ENCODE data around the gene EVI2A.

DNA sequence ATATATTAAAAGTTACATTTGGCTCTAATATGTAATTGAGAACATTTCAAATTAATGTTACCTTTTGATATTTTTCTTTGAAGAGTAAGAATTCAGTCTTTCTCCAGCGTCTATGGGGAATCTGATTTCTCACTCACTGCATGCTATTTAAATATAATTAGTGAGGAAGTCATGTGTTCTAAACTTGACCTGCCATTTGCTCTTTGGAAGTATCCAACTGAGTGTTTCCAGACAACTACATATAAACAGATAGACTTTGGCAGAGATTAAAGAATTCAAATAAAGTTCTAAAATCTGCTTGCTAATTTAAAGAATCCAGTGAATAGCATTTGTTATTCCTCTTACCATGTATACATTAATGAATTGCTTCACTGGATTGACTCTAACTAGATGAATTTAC is 47.9 kb downstream of the EVI2A start:
- TF ChIP-seq ZXDB (tag by site-specific recombination; IDR thresholded peaks at IDR 0.05) = no peak
- no peak for TF ChIP-seq ZNF341 (tag by site-specific recombination; IDR thresholded peaks at IDR 0.05; ENCODE audit: low read depth)
- no peak for TF ChIP-seq ZNF24 (tag by site-specific recombination; IDR thresholded peaks at IDR 0.05)
- TF ChIP-seq ZNF350 (tag by site-specific recombination; IDR thresholded peaks at IDR 0.05) = no peak
- no peak for TF ChIP-seq ZBTB17 (tag by site-specific recombination; IDR thresholded peaks at IDR 0.05)
- TF ChIP-seq ZNF510 (tag by site-specific recombination; IDR thresholded peaks at IDR 0.05; ENCODE audit: insufficient replicate concordance) = no peak
- TF ChIP-seq ZNF239 (tag by site-specific recombination; IDR thresholded peaks at IDR 0.05) = no peak
- TF ChIP-seq, protein P1, sequence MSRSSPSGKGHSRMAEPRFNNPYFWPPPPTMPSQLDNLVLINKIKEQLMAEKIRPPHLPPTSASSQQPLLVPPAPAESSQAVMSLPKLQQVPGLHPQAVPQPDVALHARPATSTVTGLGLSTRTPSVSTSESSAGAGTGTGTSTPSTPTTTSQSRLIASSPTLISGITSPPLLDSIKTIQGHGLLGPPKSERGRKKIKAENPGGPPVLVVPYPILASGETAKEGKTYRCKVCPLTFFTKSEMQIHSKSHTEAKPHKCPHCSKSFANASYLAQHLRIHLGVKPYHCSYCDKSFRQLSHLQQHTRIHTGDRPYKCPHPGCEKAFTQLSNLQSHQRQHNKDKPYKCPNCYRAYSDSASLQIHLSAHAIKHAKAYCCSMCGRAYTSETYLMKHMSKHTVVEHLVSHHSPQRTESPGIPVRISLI (tag by site-specific recombination; IDR thresholded peaks at IDR 0.05) = no peak
- no peak for TF ChIP-seq ZFHX2 (tag by site-specific recombination; conservative IDR thresholded peaks at IDR 0.05)
- TF ChIP-seq, protein P2, sequence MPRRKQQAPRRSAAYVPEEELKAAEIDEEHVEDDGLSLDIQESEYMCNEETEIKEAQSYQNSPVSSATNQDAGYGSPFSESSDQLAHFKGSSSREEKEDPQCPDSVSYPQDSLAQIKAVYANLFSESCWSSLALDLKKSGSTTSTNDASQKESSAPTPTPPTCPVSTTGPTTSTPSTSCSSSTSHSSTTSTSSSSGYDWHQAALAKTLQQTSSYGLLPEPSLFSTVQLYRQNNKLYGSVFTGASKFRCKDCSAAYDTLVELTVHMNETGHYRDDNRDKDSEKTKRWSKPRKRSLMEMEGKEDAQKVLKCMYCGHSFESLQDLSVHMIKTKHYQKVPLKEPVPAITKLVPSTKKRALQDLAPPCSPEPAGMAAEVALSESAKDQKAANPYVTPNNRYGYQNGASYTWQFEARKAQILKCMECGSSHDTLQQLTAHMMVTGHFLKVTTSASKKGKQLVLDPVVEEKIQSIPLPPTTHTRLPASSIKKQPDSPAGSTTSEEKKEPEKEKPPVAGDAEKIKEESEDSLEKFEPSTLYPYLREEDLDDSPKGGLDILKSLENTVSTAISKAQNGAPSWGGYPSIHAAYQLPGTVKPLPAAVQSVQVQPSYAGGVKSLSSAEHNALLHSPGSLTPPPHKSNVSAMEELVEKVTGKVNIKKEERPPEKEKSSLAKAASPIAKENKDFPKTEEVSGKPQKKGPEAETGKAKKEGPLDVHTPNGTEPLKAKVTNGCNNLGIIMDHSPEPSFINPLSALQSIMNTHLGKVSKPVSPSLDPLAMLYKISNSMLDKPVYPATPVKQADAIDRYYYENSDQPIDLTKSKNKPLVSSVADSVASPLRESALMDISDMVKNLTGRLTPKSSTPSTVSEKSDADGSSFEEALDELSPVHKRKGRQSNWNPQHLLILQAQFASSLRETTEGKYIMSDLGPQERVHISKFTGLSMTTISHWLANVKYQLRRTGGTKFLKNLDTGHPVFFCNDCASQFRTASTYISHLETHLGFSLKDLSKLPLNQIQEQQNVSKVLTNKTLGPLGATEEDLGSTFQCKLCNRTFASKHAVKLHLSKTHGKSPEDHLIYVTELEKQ (tag by site-specific recombination; IDR thresholded peaks at IDR 0.05; ENCODE audit: borderline replicate concordance) = no peak

Data from HEK293 (cell line).